SH-SY5Y (cell line): ENCODE data around the gene ACOT13.

Source experiments
- GATA2 ChIP-seq: IDR thresholded peaks from 2 replicates; pipeline ENCODE4 v1.6.1; 2011; ENCODE audit warnings: mild to moderate bottlenecking, low read depth, low read length
- GATA3 ChIP-seq: IDR thresholded peaks from 2 replicates; pipeline ENCODE4 v1.6.1; 2011; ENCODE audit warnings: low read depth, mild to moderate bottlenecking, low read length, moderate library complexity

DNA sequence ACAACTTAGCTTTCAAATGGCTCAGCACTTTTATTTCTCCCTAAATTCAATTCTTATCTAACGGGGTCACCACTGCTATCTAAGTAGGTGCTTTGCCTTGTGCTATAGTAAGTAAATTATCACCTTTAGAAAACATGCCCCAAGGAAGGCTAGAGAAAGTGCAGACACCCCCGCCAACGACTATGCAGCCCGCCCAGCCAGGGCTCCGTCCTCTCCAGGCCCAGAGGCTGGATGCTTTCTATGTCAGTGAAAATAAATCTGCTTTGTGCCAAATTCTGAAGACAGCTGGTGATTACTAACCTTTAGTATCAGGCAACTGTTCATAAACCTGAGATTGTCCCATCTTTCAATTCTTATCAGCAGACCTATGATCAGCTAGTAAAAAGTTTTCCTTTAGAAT, 35.2 kb upstream of the ACOT13 start:
- TF ChIP-seq GATA3, result no peak
- peak; percentile 31; the same call in 1 of the 2 replicates for TF ChIP-seq GATA2
